B cell (primary cell): ENCODE results near the gene PTPRE.

Experiments
- EZH2 ChIP-seq: IDR thresholded peaks from 2 replicates; pipeline ENCODE4 v1.6.1; 2012; ENCODE audit warnings: borderline replicate concordance, low read depth, mild to moderate bottlenecking, moderate library complexity, low read length; ENCODE audit not compliant: insufficient read depth, poor library complexity, severe bottlenecking
- TF ChIP-seq, protein P1 (sequence below): fragments of 200-600 bp; IDR thresholded peaks from one replicate; pipeline ENCODE4 v1.8.0; 2022; ENCODE audit warnings: antibody characterized with exemption, mild to moderate bottlenecking

DNA sequence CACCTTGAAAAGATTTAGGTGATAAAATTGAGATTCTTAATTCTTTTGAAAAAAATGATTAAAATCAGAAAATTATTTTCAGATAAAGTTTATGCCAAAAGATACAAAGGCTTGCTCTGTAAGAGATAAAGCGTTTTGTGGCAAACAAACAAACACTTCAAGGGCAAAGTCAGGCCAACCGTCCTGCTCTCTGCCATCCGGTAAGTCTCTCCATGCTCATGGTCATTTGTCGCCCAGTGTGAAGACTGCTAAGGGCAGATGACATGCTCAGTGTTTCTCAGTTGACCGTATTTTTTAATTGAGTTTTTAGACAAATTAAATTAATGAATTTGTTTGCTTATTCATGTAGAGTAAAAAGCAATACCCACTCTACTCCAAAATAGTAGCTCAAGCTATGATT lies 60.0 kb downstream of the PTPRE start:
- TF ChIP-seq, protein P1, sequence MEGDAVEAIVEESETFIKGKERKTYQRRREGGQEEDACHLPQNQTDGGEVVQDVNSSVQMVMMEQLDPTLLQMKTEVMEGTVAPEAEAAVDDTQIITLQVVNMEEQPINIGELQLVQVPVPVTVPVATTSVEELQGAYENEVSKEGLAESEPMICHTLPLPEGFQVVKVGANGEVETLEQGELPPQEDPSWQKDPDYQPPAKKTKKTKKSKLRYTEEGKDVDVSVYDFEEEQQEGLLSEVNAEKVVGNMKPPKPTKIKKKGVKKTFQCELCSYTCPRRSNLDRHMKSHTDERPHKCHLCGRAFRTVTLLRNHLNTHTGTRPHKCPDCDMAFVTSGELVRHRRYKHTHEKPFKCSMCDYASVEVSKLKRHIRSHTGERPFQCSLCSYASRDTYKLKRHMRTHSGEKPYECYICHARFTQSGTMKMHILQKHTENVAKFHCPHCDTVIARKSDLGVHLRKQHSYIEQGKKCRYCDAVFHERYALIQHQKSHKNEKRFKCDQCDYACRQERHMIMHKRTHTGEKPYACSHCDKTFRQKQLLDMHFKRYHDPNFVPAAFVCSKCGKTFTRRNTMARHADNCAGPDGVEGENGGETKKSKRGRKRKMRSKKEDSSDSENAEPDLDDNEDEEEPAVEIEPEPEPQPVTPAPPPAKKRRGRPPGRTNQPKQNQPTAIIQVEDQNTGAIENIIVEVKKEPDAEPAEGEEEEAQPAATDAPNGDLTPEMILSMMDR: no peak
- TF ChIP-seq EZH2: no peak
